Caco-2 (cell line): ENCODE measurements around the gene WNT3A. TPM values are rescaled to one million over a fixed set of nuclear protein-coding genes. Genes with fewer than 3 reads are reported as not detected.
A peak's percentile ranks its signal among the peaks of the same experiment; 100 is the strongest.

Experiments used
- BruUV-seq: library from RNA; stranded (reverse); fragments of 400-500 nt; replicated peaks from 2 replicates; lab custom pipeline; 2021; lab: Mats Ljungman, UMichigan
- CTCF ChIA-PET: fragments of 300-600 bp; sonication (Branson Sonifier 250); formaldehyde crosslinking; loops from one replicate; lab custom pipeline; 2022; ENCODE audit warnings: antibody characterized with exemption; lab: Charles Lee
- POLR2A ChIA-PET: fragments of 300-600 bp; sonication (Branson Sonifier 250); formaldehyde crosslinking; loops from one replicate; lab custom pipeline; 2022; ENCODE audit warnings: antibody characterized with exemption; lab: Charles Lee
- DNase-seq, 2 experiments: peaks; one replicate each; pipeline versions ENCODE4 v3.0.0 to v3.0.0-alpha.2; 2020 to 2022
- H3K27me3 ChIP-seq: replicated peaks from 2 replicates; pipeline ENCODE4 v1.6.0; 2011; ENCODE audit warnings: low read length; ENCODE audit not compliant: control insufficient read depth, insufficient read depth
- H3K36me3 ChIP-seq: 2 replicates; pipeline ENCODE4 v1.5.1; 2011; ENCODE audit warnings: low read length; ENCODE audit not compliant: control insufficient read depth, insufficient read depth
- H3K4me1 ChIP-seq: fragments of 250-450 bp; sonication (Bioruptor Pico); 2 replicates; pipeline ENCODE4 v1.5.1; 2020; ENCODE audit warnings: mild to moderate bottlenecking
- H3K4me3 ChIP-seq: 2 replicates; pipeline ENCODE4 v1.5.1; 2011; ENCODE audit warnings: low read depth, mild to moderate bottlenecking, control low read depth, low read length
- H3K9me3 ChIP-seq: fragments of 250-450 bp; sonication (Bioruptor Pico); 2 replicates; pipeline ENCODE4 v1.5.1; 2020; ENCODE audit warnings: mild to moderate bottlenecking, moderate library complexity
- H3K27ac Mint-ChIP-seq: one replicate; pipeline ENCODE4 v1.8.0; 2022; ENCODE audit warnings: mixed read lengths; ENCODE audit not compliant: unreplicated experiment
- H3K27me3 Mint-ChIP-seq: one replicate; pipeline ENCODE4 v1.8.0; 2022; ENCODE audit warnings: mixed read lengths; ENCODE audit not compliant: insufficient read depth, unreplicated experiment
- H3K36me3 Mint-ChIP-seq: one replicate; pipeline ENCODE4 v1.8.0; 2022; ENCODE audit warnings: mild to moderate bottlenecking, mixed read lengths; ENCODE audit not compliant: insufficient read depth, unreplicated experiment
- H3K4me1 Mint-ChIP-seq: one replicate; pipeline ENCODE4 v1.8.0; 2022; ENCODE audit warnings: low read depth, mixed read lengths; ENCODE audit not compliant: unreplicated experiment
- H3K4me3 Mint-ChIP-seq: one replicate; pipeline ENCODE4 v1.8.0; 2022; ENCODE audit warnings: mild to moderate bottlenecking, moderate library complexity, mixed read lengths; ENCODE audit not compliant: unreplicated experiment
- H3K9me3 Mint-ChIP-seq: one replicate; pipeline ENCODE4 v1.8.0; 2022; ENCODE audit warnings: mixed read lengths; ENCODE audit not compliant: unreplicated experiment
- CTCF ChIP-seq, 2 experiments: fragments of 200-600 bp in 1 of 2; IDR thresholded peaks; 1 replicate in 1 of 2; 2 replicates in 1 of 2; pipeline versions ENCODE4 v1.5.1 to v1.8.0; 2011 to 2022; ENCODE audit warnings: antibody characterized with exemption in 1 of 2, control low read depth in 1 of 2, inconsistent platforms in 1 of 2, low read depth in 1 of 2, low read length in 1 of 2, mild to moderate bottlenecking in 1 of 2, moderate library complexity in 1 of 2; ENCODE audit not compliant: insufficient read depth in 1 of 2, severe bottlenecking in 1 of 2, unreplicated experiment in 1 of 2
- intact Hi-C: fragments of 100-400 bp; cut with micrococcal nuclease; formaldehyde crosslinking; loops from one replicate; pipeline ENCODE4 v1.10.0; 2022; ENCODE audit not compliant: unreplicated experiment
- total RNA-seq: library from RNA; stranded (reverse); gene quantifications from 2 replicates; pipeline ENCODE4 v1.2.3, GENCODE V29; 2022

WNT3A gene
- total RNA-seq, 1 experiment from 2014 or later, result 0.09 TPM

- no peaks in the 10 kb centered on the region for H3K27me3 Mint-ChIP-seq
- peaks cover 47% of the 10 kb centered on the region for H3K36me3 Mint-ChIP-seq
- peak; percentile 88 to 96 for DNase-seq
- peak within 1 kb of the TSS; percentile 93 for H3K4me3 Mint-ChIP-seq
- intact Hi-C loops, result loop anchor here (2.0 kb wide), 3 partner anchors 22 to 58 kb away; partner anchors contain the start of genes GUK1 and MRPL55
- ChIA-PET CTCF (interaction anchor here (0.6 to 1.3 kb wide), 5 partner anchors 28 to 314 kb away, joined by 3 to 6 read pairs (median 4); no protein-coding TSS in a partner anchor), POLR2A (interaction anchor here (0.6 to 1.6 kb wide), 10 partner anchors 10 to 351 kb away, joined by 3 to 11 read pairs (median 4); partner anchors contain the start of gene TRIM11)
- TF ChIP-seq CTCF (IDR thresholded peaks at IDR 0.05; ENCODE audit: insufficient read depth in 1 of 2, low read depth in 1 of 2, low read length in 1 of 2, severe bottlenecking in 1 of 2, unreplicated experiment in 1 of 2), result no peak
- Histone ChIP-seq H3K4me1 (peaks cover 23% of the 10 kb centered on the region), H3K27me3 (no peaks in the 10 kb centered on the region), H3K36me3 (0 out of 2 replicates have a peak, but pooled peaks cover 2% of the 10 kb centered on the region), H3K9me3 (no peaks in the 10 kb centered on the region), H3K4me3 (peak within 1 kb of the TSS; percentile 98)
- peaks cover 14% of the 10 kb centered on the region for H3K4me1 Mint-ChIP-seq
- H3K27ac Mint-ChIP-seq, result peak within 1 kb of the TSS; percentile 95
- no peaks in the 10 kb centered on the region for H3K9me3 Mint-ChIP-seq
- BruUV-seq, result no TSS peak
Measured at GRCh38 chr1:228082214-228082917, 75.6 kb downstream of the WNT3A start, which contains the start of gene ARF1. Gene ARF1, plus strand, starts transcription at chr1:228082708. Its CDS starts 14,407 bp downstream, at chr1:228097115.

DNA sequence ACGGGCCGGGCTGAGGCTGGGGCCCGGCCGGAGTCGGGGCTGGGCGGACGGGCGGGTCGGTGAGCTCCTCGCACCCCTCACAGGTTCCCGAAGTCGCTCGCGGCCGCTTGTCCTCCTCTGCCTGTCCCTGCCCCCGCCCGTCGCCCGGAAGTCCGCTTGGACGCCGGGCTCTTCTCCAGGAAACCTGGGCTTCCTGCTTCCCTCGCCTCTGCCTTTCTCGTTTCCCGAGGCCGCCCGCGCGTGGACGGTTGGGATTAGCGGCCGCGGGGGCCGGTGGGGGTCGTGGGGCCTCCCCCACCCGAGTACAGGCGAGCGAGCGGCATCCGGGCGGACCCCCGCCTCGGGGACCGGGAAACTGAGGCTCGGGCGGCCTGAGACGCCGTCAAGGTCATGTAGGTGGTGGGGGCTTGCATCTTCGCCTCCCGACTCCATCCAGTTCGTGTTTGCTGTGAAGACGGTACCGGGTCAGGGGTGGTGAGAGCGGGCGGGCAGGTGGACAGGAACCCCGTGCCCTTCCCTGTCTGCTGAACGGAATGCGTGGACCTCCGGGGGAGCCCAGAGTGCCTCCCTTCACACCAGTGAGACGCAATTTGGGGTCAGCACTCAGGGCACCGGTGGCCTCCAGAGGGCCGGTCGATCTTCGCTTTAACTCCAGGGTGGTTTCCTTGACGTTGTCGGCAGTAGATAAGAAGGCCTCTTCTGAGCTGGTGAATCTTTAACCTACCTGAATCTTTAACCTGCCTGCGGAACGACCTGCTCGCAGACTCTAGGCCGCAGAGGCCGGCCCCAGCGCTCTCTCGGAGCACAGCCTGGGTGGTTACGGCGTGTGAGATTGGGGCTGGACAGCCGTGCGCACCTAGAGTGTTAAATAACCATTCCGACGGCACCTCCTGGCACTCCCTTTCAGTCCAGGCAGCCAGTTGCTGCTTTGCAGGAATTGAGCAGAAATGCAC, 76.4 kb downstream of the WNT3A start:
- no peak for TF ChIP-seq CTCF (IDR thresholded peaks at IDR 0.05; ENCODE audit: insufficient read depth in 1 of 2, low read depth in 1 of 2, low read length in 1 of 2, severe bottlenecking in 1 of 2, unreplicated experiment in 1 of 2)
- BruUV-seq, result TSS peak; percentile 67
- peaks cover 23% of the 10 kb centered on the region for H3K4me1 ChIP-seq
- intact Hi-C loops, result loop anchor here (2.0 kb wide), 3 partner anchors 22 to 58 kb away; partner anchors contain the start of genes GUK1 and MRPL55
- peaks cover 21% of the 10 kb centered on the region for H3K4me1 Mint-ChIP-seq
- H3K4me3 ChIP-seq, result peak overlapping the region; percentile 98
- H3K9me3 ChIP-seq, result no peaks in the 10 kb centered on the region
- H3K4me3 Mint-ChIP-seq, result peak overlapping the region; percentile 93
- no peaks in the 10 kb centered on the region for H3K27me3 Mint-ChIP-seq
- H3K36me3 Mint-ChIP-seq, result peaks cover 48% of the 10 kb centered on the region
- H3K27me3 ChIP-seq, result no peaks in the 10 kb centered on the region
- ChIA-PET POLR2A (interaction anchor here (0.6 to 1.6 kb wide), 6 partner anchors 23 to 82 kb away, joined by 3 to 8 read pairs (median 5); no protein-coding TSS in a partner anchor), CTCF (interaction anchor here (0.6 to 1.6 kb wide), 5 partner anchors 19 to 288 kb away, joined by 3 to 5 read pairs (median 4); no protein-coding TSS in a partner anchor)
- DNase-seq, result peak; percentile 73 to 78
- peak overlapping the region; percentile 95 for H3K27ac Mint-ChIP-seq
- H3K9me3 Mint-ChIP-seq, result no peaks in the 10 kb centered on the region
- peaks cover 3% of the 10 kb centered on the region for H3K36me3 ChIP-seq
